Left lung (tissue), 10 donors: ENCODE data around the gene SDCCAG8. TPM values are rescaled to one million over a fixed set of nuclear protein-coding genes. Genes with fewer than 3 reads are reported as not detected.

Experiments used
- ATAC-seq: fragments of 200-7000 bp; cut with Tn5 transposase; one replicate; pipeline ENCODE4 v1.9.1; 2020; ENCODE audit warnings: moderate library complexity
- DNase-seq, 4 donors: peaks; one replicate each; pipeline ENCODE4 v3.0.0-alpha.2; 2013 to 2020
- H3K27ac ChIP-seq, 2 donors: fragments of 200-600 bp; sonication (generic) in 1 of 2; one replicate each; pipeline versions ENCODE4 v1.5.0 to v1.8.0; 2020 to 2021
- H3K27me3 ChIP-seq, 2 donors: fragments of 200-600 bp; sonication (generic) in 1 of 2; one replicate each; pipeline versions ENCODE4 v1.5.0 to v1.8.0; 2020 to 2021
- H3K36me3 ChIP-seq, 2 donors: fragments of 200-600 bp; sonication (generic) in 1 of 2; one replicate each; pipeline versions ENCODE4 v1.5.0 to v1.8.0; 2020 to 2021
- H3K4me1 ChIP-seq, 2 donors: fragments of 200-600 bp; one replicate each; pipeline ENCODE4 v1.8.0; 2021
- H3K4me3 ChIP-seq, 2 donors: fragments of 200-600 bp; sonication (generic) in 1 of 2; one replicate each; pipeline versions ENCODE4 v1.5.0 to v1.8.0; 2020 to 2021; ENCODE audit warnings: mild to moderate bottlenecking in 1 of 2
- H3K9me3 ChIP-seq, 2 donors: fragments of 200-600 bp; sonication (generic) in 1 of 2; one replicate each; pipeline versions ENCODE4 v1.5.0 to v1.8.0; 2020 to 2021
- CTCF ChIP-seq, 2 donors: fragments of 200-600 bp; sonication (generic) in 1 of 2; IDR thresholded peaks; one replicate each; pipeline versions ENCODE4 v1.5.0 to v1.8.0; 2021; ENCODE audit warnings: antibody characterized with exemption in 2 of 2
- intact Hi-C, 2 donors: fragments of 100-400 bp; cut with DNase I; formaldehyde crosslinking; loops; one replicate each; pipeline versions ENCODE4 v1.11.2 to v1.14.2; 2022
- polyA plus RNA-seq, 6 donors: library from polyadenylated mRNA; unstranded; fragments of 120-200 nt; gene quantifications; one replicate each; pipeline ENCODE4 v1.2.1, GENCODE V29; 2013; ENCODE audit not compliant: insufficient read length in 6 of 6
- total RNA-seq, 2 donors: library from RNA; stranded (reverse); fragmentation: NEBNext Ultra II Directional; extraction: Animal tissue kit (Norgen Biotek cat#: 25700); gene quantifications; one replicate each; pipeline ENCODE4 v1.2.1, GENCODE V29; 2021
- donor health status: DM: no; HTN: yes; CAD: no.
- donor health status: DM: no; HTN: no; CAD: no.

Gene SDCCAG8
- total and polyA plus RNA-seq, 8 donors = 36.6 to 83.7 (median 44.6) TPM

DNA sequence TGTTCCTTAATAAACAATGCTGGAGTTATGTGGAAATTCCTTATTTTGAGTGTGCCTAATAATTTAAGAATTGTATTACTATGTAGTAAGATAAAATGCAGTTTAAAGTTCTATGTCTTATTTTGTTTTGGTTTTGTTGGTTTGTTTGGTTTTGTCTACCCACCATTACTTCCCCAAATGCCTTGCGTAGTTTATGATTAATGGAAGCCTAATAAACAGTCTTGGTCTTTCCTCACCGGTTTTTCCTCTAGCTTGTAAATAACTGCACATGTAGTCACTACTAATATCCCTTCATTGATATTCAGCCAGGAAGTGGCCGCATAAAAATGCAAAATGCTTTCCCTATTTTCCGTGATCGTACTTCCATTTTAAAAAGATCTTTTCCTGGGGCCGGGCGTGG, 2.9 kb downstream of the SDCCAG8 start:
- Histone ChIP-seq H3K27ac (no peak overlapping the region), H3K36me3 (no peaks in the 10 kb centered on the region)
- no peak for ATAC-seq

GRCh38 chr1:243260221-243260880, 4.5 kb downstream of the SDCCAG8 start:
- DNase-seq = no peak
- no peak overlapping the region for H3K4me3 ChIP-seq
- H3K27me3 ChIP-seq = no peaks in the 10 kb centered on the region
- intact Hi-C loops = no loop called here
- H3K36me3 ChIP-seq = no peaks in the 10 kb centered on the region
- ATAC-seq = no peak
- no peaks in the 10 kb centered on the region for H3K9me3 ChIP-seq
- H3K27ac ChIP-seq = peak overlapping the region in 1 of 2 donors; percentile 50
- peaks cover 7 to 65% of the 10 kb centered on the region in 2 donors for H3K4me1 ChIP-seq
- TF ChIP-seq CTCF (IDR thresholded peaks at IDR 0.05) = no peak

More for the DNA sequence above, 2.9 kb downstream of the SDCCAG8 start:
- Histone ChIP-seq H3K4me1 (peaks cover 0 to 52% of the 10 kb centered on the region in 2 donors), H3K9me3 (no peaks in the 10 kb centered on the region), H3K27me3 (no peaks in the 10 kb centered on the region), H3K4me3 (no peak overlapping the region)
- no peak for DNase-seq
- no peak for TF ChIP-seq CTCF (IDR thresholded peaks at IDR 0.05)
- intact Hi-C loops = no loop called here

GRCh38 chr1:243261390-243261789, 5.5 kb downstream of the SDCCAG8 start:
- peaks cover 10 to 76% of the 10 kb centered on the region in 2 donors for H3K4me1 ChIP-seq
- no peak for TF ChIP-seq CTCF (IDR thresholded peaks at IDR 0.05)
- no peak overlapping the region for H3K4me3 ChIP-seq
- peak overlapping the region in 1 of 2 donors; percentile 50 for H3K27ac ChIP-seq
- intact Hi-C loops = no loop called here
- no peak for DNase-seq
- H3K9me3 ChIP-seq = no peaks in the 10 kb centered on the region
- H3K27me3 ChIP-seq = no peaks in the 10 kb centered on the region
- H3K36me3 ChIP-seq = no peaks in the 10 kb centered on the region
- no peak for ATAC-seq

DNA sequence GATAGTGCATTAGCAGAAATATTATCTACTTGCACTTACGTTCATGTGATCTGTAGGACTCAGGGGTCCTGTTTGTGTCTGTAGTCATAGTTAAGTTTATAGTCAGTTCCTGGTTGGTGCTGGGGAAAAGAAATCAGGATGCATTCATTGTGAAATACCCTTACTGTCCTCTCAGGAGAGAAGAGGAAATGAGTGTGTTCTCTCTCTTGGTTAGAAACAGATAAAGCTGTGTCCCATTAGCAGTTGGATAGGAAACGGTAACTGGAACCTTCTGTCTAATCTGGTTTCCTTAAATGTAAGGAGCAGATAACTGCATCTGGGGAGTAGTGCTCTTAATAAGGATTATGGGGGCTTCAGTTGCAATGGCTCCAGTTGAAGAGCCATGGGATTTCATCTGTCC, 8.9 kb downstream of the SDCCAG8 start:
- H3K4me3 ChIP-seq = no peak overlapping the region
- H3K36me3 ChIP-seq = no peaks in the 10 kb centered on the region
- no peak for TF ChIP-seq CTCF (IDR thresholded peaks at IDR 0.05)
- H3K4me1 ChIP-seq = peaks cover 19 to 82% of the 10 kb centered on the region in 2 donors
- H3K27ac ChIP-seq = peak overlapping the region; percentile 67 to 94
- peak; percentile 27 for ATAC-seq
- no peaks in the 10 kb centered on the region for H3K27me3 ChIP-seq
- intact Hi-C loops = no loop called here
- peak in 1 of 4 donors; percentile 28 for DNase-seq
- no peaks in the 10 kb centered on the region for H3K9me3 ChIP-seq

GRCh38 chr1:243266231-243266630, 10.4 kb downstream of the SDCCAG8 start:
- Histone ChIP-seq H3K27ac (peak overlapping the region in 1 of 2 donors; percentile 94), H3K4me1 (peaks cover 30 to 84% of the 10 kb centered on the region in 2 donors), H3K36me3 (no peaks in the 10 kb centered on the region), H3K27me3 (no peaks in the 10 kb centered on the region), H3K4me3 (no peak overlapping the region), H3K9me3 (no peaks in the 10 kb centered on the region)
- no peak for ATAC-seq
- intact Hi-C loops = no loop called here
- no peak for DNase-seq
- no peak for TF ChIP-seq CTCF (IDR thresholded peaks at IDR 0.05)
